Fibroblast of pulmonary artery (primary cell): ENCODE data around the gene KCNK15.

Source experiments
- DNase-seq: peaks from one replicate; pipeline ENCODE4 v3.0.0-alpha.2; 2010; ENCODE audit warnings: low read depth
- H3K4me3 ChIP-seq: replicated peaks from 2 replicates; pipeline ENCODE4 v1.5.1; 2011; ENCODE audit warnings: low read depth, mild to moderate bottlenecking, control low read depth, low read length, moderate library complexity
- TF ChIP-seq, protein P1 (sequence below): IDR thresholded peaks from 2 replicates; pipeline ENCODE4 v1.5.1; 2011; ENCODE audit warnings: mild to moderate bottlenecking, control low read depth, low read length, inconsistent platforms; ENCODE audit errors: missing control alignments

The KCNK15 gene

DNA sequence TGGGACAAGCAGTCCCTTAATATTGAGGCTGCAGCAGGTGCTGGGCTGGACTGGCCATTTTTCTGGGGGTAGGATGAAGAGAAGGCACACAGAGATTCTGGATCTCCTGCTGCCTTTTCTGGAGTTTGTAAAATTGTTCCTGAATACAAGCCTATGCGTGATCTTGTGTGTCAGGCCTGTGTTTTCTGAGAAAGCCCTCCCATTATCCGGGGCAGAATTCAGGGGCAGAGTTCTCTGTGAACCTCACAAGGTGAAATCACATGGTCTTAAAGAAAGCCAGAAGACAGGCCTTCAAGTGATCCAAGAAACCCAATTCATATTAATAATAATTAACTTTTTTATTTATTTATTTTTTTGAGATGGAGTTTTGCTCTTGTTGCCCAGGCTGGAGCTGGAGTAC is 18.0 kb upstream of the KCNK15 start:
- TF ChIP-seq, protein P1, sequence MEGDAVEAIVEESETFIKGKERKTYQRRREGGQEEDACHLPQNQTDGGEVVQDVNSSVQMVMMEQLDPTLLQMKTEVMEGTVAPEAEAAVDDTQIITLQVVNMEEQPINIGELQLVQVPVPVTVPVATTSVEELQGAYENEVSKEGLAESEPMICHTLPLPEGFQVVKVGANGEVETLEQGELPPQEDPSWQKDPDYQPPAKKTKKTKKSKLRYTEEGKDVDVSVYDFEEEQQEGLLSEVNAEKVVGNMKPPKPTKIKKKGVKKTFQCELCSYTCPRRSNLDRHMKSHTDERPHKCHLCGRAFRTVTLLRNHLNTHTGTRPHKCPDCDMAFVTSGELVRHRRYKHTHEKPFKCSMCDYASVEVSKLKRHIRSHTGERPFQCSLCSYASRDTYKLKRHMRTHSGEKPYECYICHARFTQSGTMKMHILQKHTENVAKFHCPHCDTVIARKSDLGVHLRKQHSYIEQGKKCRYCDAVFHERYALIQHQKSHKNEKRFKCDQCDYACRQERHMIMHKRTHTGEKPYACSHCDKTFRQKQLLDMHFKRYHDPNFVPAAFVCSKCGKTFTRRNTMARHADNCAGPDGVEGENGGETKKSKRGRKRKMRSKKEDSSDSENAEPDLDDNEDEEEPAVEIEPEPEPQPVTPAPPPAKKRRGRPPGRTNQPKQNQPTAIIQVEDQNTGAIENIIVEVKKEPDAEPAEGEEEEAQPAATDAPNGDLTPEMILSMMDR = no peak
- DNase-seq = no peak
- no peak overlapping the region for H3K4me3 ChIP-seq

DNA sequence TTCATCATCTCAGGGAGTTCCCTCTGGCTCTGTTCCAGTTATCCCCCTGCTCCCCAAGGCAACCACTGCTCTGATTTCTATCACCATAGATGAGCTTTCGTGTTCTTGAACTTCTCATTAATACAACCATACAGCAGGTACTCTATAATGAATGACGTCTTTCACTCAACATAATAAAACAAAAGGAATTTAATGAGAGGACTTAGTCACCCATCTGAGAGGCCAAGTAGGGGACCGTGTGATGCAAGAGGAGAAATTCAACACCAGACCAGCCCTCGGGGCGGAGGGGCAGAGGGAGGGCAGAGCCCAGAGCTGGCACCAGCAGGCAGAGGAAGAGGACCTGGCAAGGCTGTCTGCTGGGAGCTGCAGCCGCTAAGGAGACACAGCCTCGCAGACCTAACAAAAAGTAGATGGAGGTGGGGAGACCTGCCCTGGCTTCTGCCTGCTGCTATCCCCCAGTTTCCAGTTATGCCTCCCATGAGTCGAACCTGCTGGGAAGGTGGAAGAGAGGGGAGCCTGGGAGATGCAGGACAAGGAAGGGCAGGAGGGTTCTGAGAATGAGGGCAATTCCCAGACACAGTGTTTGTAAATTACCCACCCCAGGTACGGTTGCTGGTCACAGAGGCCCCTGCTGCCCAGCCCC is 16.7 kb upstream of the KCNK15 start:
- DNase-seq = peak; percentile 80
- no peak overlapping the region for H3K4me3 ChIP-seq
- TF ChIP-seq, protein P1 = no peak

DNA sequence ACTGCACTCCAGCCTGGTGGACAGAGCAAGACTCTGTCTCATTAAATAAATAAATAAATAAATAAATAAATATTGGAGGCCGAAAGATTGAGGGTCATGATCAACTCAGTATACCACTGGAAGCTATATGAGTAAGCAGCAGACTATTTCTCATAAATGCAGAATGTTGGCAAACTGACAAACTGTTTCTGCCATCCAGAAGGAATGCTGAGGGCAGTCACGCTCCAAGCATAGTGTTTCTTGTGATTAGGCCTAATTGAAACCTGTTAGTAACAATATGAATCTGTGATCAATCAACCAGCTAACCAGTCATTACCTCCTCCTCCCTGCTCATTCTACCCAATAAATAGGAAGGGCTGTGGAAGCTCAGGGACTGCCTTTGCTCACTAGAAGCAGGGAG is 15.2 kb upstream of the KCNK15 start:
- TF ChIP-seq, protein P1 = no peak
- DNase-seq = peak; percentile 86
- no peak overlapping the region for H3K4me3 ChIP-seq

DNA sequence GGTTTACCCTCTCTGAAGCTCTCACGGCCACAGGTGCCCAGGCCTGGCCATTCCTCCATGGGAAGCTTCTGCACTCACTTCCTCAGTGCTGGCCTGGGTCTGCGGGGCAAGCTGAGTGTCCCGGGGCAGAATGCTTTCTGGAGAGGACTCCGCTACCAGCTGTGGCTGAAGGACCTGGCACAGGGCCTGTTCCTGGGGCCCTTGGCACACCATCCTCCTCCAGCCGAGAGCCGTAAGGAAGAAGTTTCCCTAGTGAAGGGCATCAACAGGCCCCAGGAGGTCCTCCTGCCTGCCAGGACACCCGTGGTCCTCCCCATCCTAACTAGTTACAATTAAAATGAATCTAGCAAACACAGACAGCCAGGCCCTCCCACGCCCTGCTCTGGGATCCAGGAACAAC is 14.0 kb upstream of the KCNK15 start:
- DNase-seq = no peak
- H3K4me3 ChIP-seq = no peak overlapping the region
- TF ChIP-seq, protein P1 = no peak

DNA sequence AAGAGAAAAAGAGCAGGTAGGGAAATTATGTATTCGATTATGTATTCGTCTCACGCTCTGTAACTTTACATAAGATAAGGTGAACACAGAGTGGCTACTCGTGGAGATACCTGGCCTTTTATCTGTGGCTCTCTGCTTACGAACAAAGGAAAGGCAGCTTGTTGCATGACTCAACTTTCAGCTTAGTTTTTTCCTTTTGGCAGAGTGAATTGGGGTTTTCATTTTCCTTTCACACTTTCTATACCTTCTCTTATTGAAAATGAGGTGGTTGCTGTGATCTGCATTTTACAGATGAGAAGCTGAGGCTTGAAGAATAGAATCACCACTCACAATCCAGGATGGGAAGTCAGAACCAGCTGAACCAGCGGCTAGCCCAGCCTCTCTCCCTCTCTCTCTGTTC is 13.3 kb upstream of the KCNK15 start:
- no peak overlapping the region for H3K4me3 ChIP-seq
- no peak for DNase-seq
- TF ChIP-seq, protein P1 = no peak

DNA sequence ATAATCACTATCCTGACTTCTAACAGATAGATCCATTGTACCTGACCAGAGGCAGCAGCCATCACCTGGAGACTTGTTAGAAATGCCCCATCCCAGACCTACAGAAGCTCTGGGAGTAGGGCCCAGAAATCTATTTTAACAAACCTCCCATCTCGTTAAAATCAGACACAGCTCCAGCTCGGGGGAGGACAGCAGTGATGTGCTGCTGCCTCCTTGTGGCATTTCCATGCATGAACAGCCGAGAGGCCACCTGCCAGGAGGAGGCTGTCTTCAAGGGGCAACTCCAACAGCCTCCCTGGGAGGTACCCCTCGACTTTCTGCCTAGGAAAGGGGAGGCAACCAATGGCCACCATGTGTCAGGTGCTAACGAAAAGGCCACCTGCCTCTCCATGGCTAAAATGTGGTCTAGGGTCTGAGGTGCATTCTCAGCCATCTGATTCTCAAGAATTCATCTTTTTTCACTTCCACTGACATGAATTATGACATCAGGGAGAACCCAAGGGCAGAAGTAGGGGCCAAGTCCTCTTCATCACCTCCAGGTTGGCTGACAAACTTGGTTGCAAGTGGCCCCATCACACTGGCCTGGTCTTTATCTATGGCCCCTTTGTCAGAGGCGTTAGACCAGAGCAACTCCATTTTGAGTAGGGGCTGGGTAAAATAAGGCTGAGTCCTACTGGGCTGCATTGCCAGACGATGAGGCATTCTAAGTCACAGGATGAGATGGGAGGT is 12.2 kb upstream of the KCNK15 start:
- no peak overlapping the region for H3K4me3 ChIP-seq
- TF ChIP-seq, protein P1 = peak; percentile 98
- peak; percentile 81 for DNase-seq
